CD4-positive, alpha-beta T cell treated with Interleukin-15 for 1 hour (primary cell): ENCODE results near the gene KCNK17.
"Not testable (repeated sequence)": the region's sequence is repeated elsewhere in the genome, so short reads cannot be mapped to it uniquely, and the experiment has no call there.

Source experiments
- DNase-seq: peaks from one replicate; pipeline ENCODE4 v3.0.0-alpha.2; 2020

KCNK17 gene

DNA sequence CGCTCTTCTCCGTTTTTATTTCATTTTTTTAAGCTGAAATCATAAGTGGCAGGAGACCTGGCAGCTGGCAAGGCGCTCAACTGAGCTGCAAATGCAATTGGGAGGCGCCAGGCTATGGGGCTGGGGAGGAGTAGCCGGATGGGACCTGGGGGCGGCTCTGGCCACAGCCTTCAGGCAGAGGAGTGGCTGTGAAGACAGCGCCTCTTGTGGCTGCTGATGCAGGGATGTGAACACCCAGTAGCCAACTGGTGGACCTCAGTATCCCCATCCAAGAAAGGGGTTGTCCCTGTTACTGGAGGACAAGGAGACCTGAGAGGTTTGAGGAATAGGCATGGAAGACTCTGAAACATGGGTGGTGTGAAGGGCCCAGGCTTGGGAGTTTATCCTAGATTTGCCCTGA, 12.6 kb downstream of the KCNK17 start:
- DNase-seq = no peak

GRCh38 chr6:39300739-39301138, 13.5 kb downstream of the KCNK17 start:
- DNase-seq = no peak

DNA sequence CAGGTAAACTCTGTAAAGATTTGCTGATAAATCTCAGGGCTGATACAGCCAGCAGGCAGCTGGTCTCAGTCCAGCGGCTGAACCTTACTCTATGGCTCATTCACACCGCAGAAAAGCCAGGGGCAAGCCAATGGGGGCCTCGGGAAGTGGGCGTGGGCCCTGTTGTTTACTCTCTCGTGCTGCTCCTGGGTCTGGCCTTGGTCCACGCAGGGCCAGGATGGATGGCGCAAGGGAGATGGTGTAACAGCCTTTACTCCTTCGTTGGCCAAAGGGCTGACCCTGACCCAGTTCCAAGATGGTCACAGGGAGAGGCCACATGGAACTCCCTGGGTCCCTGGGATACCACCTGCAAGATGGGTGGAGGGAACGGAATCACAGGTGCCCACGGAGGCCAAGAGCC, 16.2 kb downstream of the KCNK17 start:
- no peak for DNase-seq

- no peak for DNase-seq
These were observed 17.2 kb downstream of the KCNK17 start for GRCh38 chr6:39296745-39297640.

- DNase-seq = no peak
These were observed 18.6 kb downstream of the KCNK17 start for GRCh38 chr6:39295611-39296011.

DNA sequence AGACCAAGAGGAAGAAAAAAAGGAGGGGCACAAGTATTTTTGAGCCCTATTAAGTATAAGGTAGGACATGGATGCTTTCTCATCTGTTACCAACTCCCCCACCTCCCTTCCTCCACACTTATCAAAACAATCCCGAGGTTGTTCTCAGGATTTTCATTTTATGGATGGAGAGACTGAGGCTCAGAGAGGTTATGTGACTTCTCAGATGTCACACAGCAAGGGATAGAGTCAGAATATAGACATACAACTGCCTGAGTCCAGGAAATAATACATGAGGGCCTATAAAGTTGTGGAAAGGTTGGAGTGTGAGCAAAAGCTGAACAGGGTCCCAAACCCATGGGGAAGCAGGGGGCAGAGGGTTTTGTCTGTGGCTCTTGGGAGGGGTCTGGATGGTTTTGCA, 19.3 kb downstream of the KCNK17 start:
- no peak for DNase-seq

DNA sequence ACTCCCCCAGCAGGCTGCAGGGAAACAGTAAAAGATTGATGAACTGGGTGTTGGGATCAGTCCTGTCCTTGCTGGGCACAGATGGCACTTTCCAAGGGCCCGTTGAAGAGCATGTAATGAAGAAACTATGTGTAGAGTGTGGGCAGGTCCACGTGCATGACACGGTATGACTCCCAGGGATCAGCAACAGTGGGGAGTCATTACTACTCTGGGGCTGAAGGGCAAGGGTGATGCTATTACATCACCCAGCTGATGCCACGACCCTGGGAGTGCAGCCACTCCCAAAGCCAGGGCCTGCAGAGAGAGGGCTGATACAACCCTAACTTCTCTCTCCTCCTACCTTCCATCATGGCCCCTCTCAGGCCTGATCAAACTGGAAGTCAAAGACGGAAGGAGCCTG, 20.1 kb downstream of the KCNK17 start:
- no peak for DNase-seq

DNA sequence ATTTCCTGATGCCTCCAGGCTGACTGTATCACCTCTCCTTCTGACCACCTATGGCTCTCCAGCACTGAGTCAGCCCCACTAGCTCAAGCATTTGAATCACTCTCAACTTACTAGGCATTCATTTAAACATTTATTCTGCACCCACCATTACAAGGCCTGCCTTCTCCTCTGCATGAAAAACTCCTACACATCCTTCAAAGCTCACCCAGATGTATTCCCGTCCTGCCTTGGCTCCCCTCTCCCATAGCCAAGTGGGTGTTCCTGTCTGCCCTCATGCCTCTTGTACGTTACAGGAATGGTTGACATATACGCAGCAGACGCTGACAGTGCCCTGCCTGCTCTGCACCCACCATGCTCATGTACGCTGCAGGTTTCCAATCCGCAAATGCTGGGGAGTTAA, 21.6 kb downstream of the KCNK17 start:
- no peak for DNase-seq

DNA sequence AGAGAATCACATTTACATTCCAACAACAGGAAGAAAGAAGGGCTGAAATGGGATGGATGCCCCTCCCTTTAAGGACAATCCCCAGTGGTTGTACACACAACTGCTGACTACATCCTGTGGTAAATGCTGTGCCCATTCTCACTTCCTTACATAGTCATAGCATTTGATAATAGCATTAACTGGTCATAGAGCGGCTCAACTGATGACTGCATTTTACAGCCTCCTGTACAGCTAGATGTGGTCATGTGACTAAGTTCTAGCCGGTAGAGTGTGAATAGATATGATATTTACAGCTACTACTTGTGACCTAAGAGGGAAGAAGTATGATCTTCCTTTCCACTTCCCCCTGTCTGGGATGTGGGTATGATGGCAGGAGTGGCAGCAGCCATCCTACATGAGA, 24.7 kb downstream of the KCNK17 start:
- no peak for DNase-seq

DNA sequence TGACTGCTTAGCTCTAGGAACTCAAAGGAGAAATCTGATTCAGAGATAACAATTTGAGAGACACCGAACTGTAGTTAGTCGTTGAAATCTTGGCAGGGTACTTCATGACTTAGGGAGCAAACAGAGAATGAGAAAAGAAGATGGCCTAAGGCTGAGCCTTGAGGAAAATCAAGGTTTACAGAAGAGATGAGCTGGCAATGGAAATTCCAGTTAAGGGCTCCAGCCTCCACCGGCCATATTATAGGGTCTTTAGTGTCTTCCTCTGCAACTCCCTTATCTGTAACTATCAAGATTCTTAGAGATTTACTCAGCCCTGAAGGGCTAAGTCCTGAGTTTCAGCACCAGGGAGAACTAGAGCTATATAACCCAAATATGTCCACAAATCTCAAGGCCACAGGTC, 26.6 kb downstream of the KCNK17 start:
- no peak for DNase-seq

GRCh38 chr6:39286596-39286995, 27.6 kb downstream of the KCNK17 start:
- not testable (repeated sequence) for DNase-seq

DNA sequence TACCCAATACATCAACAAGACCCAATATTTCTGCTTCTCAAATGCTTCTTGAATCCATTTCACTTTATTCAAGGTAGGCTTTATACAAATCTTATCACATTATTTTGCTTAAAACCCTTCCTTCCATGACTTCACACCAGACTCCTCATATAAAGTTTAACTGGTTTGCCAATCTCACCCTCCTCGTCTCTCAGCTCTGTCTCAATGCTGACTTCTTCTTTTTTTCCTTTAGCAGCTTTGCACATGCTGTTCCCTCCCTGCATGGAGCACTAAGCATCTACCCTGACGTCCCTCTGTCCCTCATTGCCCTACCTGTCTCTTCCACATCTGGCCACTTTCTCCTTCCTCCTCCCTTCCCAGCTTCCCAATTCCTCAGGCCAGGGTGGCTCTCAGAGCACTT, 31.4 kb downstream of the KCNK17 start:
- DNase-seq = no peak

GRCh38 chr6:39281312-39281980, 32.8 kb downstream of the KCNK17 start:
- DNase-seq = no peak

- DNase-seq = no peak
These were observed 33.9 kb downstream of the KCNK17 start for GRCh38 chr6:39280247-39280731.

- no peak for DNase-seq
These were observed 34.7 kb downstream of the KCNK17 start for GRCh38 chr6:39279539-39279938.

GRCh38 chr6:39276379-39276995, 37.7 kb downstream of the KCNK17 start:
- no peak for DNase-seq

- DNase-seq = no peak
These were observed 39.3 kb downstream of the KCNK17 start for GRCh38 chr6:39274903-39275302.

- no peak for DNase-seq
These were observed 39.7 kb downstream of the KCNK17 start for GRCh38 chr6:39274471-39274870.

GRCh38 chr6:39273406-39273821, 40.8 kb downstream of the KCNK17 start:
- no peak for DNase-seq

DNA sequence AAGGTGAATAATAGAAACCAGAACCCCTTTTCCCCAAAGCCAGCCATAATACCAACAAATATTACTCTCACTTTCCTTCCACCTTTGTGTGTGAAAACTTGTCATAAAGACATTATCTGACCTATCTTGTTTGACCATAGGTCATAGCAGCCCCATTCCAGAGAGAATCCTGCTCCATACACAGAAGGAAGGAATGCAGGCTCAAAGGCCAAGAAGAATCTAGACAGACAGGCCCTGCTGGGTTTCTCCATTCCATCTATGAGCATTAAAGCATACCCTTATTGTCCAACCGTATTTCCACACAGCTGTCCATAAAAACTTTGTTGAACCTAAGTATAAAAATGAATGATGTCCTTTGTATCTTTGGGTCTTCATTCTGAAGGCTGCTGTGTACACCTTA, 44.3 kb downstream of the KCNK17 start:
- no peak for DNase-seq

GRCh38 chr6:39268721-39269120, 45.5 kb downstream of the KCNK17 start:
- no peak for DNase-seq

- DNase-seq = no peak
These were observed 46.0 kb downstream of the KCNK17 start for GRCh38 chr6:39268171-39268570.

DNA sequence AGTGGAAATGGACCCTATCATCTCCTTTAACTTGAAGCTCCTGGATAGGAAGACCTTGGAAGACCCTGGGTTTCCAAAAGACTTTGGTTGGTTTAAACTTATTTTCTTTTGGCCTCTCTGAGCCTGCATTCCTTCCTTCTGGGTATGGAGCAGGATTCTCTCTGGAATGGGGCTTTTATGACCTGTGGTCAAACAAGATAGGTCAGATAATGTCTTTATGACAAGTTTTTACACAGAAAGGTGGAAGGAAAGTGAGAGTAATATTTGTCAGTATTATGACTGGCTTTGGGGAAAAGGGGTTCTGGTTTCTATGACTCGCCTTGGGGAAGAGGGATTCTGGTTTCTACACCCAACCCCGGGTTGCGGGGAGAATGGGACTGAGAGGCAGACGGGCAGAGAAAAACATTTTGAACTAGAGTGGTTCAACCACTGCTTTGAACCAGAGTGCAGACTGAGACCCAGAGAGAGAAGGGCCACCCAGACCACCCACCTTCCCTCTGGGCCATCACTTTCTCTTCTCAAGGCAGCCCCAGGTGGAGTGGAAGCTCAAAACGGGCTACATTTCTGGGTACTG, 47.4 kb downstream of the KCNK17 start:
- no peak for DNase-seq
